HepG2 (cell line): ENCODE data around the gene NOG. TPM values are rescaled to one million over a fixed set of nuclear protein-coding genes. Genes with fewer than 3 reads are reported as not detected.

Experiments used
- ATAC-seq: fragments of 200-7000 bp; cut with Tn5 transposase; 3 replicates; pipeline ENCODE4 v1.9.1; 2020; ENCODE audit warnings: mild to moderate bottlenecking, moderate library complexity
- BruUV-seq: library from RNA; stranded (reverse); fragments of 400-500 nt; replicated peaks from 2 replicates; lab custom pipeline; 2021; lab: Mats Ljungman, UMichigan
- CTCF ChIA-PET: fragments of 300-600 bp; formaldehyde crosslinking; extraction: SDS; loops from one replicate; lab custom pipeline; 2021; ENCODE audit warnings: low total read pairs, inconsistent platforms, low intra/inter-chr PET ratio; lab: Yijun Ruan, JAX
- POLR2A ChIA-PET: fragments of 350-600 bp; sonication (Branson Sonifier 250); formaldehyde crosslinking; loops from one replicate; lab custom pipeline; 2020; ENCODE audit warnings: antibody characterized with exemption, inconsistent platforms; lab: Yijun Ruan, JAX
- DNase-seq: peaks from one replicate; pipeline ENCODE4 v3.0.0-alpha.2; 2015; ENCODE audit warnings: low spot score
- FAIRE-seq: peaks from 3 replicates; lab custom pipeline; 2011; peaks lifted over from hg19 to GRCh38; lab: Jason Lieb, UNC
- H2AFZ ChIP-seq: one replicate; pipeline ENCODE4 v1.6.1; 2011; ENCODE audit warnings: low read length, inconsistent platforms
- H3K27ac ChIP-seq: fragments of 300-600 bp; 3 replicates; pipeline ENCODE4 v1.8.0; 2011; ENCODE audit warnings: mixed run types, mild to moderate bottlenecking, mixed read lengths, low read length, inconsistent platforms; ENCODE audit not compliant: insufficient read depth; ENCODE audit errors: extremely low read length
- H3K27me3 ChIP-seq, 2 experiments: fragments of 200-600 bp in 1 of 2; 2 replicates in 1 of 2; 3 replicates in 1 of 2; pipeline versions ENCODE4 v1.6.0 to v1.8.0; 2011; ENCODE audit warnings: low read length in 2 of 2, mild to moderate bottlenecking in 2 of 2, moderate library complexity in 2 of 2, inconsistent platforms in 1 of 2; ENCODE audit not compliant: insufficient read depth in 2 of 2, control insufficient read depth in 1 of 2
- H3K36me3 ChIP-seq, 2 experiments: fragments of 200-600 bp in 1 of 2; replicated peaks in 1 of 2; 2 replicates in 1 of 2; 3 replicates in 1 of 2; pipeline versions ENCODE4 v1.5.1 to v1.8.0; 2011; ENCODE audit warnings: low read length in 2 of 2, inconsistent platforms in 1 of 2; ENCODE audit not compliant: insufficient read depth in 2 of 2, control insufficient read depth in 1 of 2
- H3K4me1 ChIP-seq: 2 replicates; pipeline ENCODE4 v1.5.1; 2012; ENCODE audit warnings: low read length, inconsistent platforms; ENCODE audit not compliant: insufficient read depth
- H3K4me2 ChIP-seq: 2 replicates; pipeline ENCODE4 v1.6.0; 2011; ENCODE audit warnings: low read depth, low read length, inconsistent platforms
- H3K4me3 ChIP-seq, 3 experiments: fragments of 200-600 bp in 1 of 3; sonication (generic), shearing (Covaris generic) in 1 of 3; replicated peaks in 1 of 3; 2 replicates each; pipeline ENCODE4 v1.5.1; 2011 to 2016; ENCODE audit warnings: low read length in 3 of 3, inconsistent platforms in 2 of 3, low read depth in 2 of 3, mild to moderate bottlenecking in 2 of 3, control low read depth in 1 of 3, mixed read lengths in 1 of 3; ENCODE audit not compliant: insufficient read depth in 1 of 3
- H3K79me2 ChIP-seq: one replicate; pipeline ENCODE4 v1.6.1; 2011; ENCODE audit warnings: low read length, inconsistent platforms; ENCODE audit not compliant: insufficient read depth
- H3K9ac ChIP-seq: 2 replicates; pipeline ENCODE4 v1.6.0; 2011; ENCODE audit warnings: mild to moderate bottlenecking, low read depth, low read length, inconsistent platforms; ENCODE audit not compliant: insufficient read depth
- H3K9me3 ChIP-seq: 2 replicates; pipeline ENCODE4 v1.5.1; 2012; ENCODE audit warnings: mild to moderate bottlenecking, low read length
- H4K20me1 ChIP-seq: 2 replicates; pipeline ENCODE4 v1.6.0; 2011; ENCODE audit warnings: inconsistent platforms, mild to moderate bottlenecking, low read length, moderate library complexity; ENCODE audit not compliant: insufficient read depth
- ELF3 ChIP-seq: IDR thresholded peaks from 2 replicates; pipeline ENCODE4 v1.6.1; 2016; ENCODE audit warnings: missing genetic modification reagents, missing compliant biosample characterization
- FOXA3 ChIP-seq: IDR thresholded peaks from 2 replicates; pipeline ENCODE4 v1.6.1; 2016; ENCODE audit warnings: missing genetic modification reagents, missing compliant biosample characterization
- LCORL ChIP-seq, 2 experiments: fragments of 450-650 bp in 1 of 2; sonication (generic) in 1 of 2; formaldehyde crosslinking in 1 of 2; IDR thresholded peaks; 2 replicates each; pipeline versions ENCODE4 v1.5.0 to v1.6.1; 2017 to 2020; ENCODE audit warnings: antibody characterized with exemption in 1 of 2, missing genetic modification reagents in 1 of 2
- RERE ChIP-seq: IDR thresholded peaks from 2 replicates; pipeline ENCODE4 v1.6.1; 2016; ENCODE audit warnings: low read depth, missing genetic modification reagents, missing compliant biosample characterization
- TEF ChIP-seq: sonication (generic); formaldehyde crosslinking; IDR thresholded peaks from 2 replicates; pipeline ENCODE4 v1.5.0; 2020; ENCODE audit warnings: missing genetic modification reagents
- THAP9 ChIP-seq: sonication (generic); formaldehyde crosslinking; IDR thresholded peaks from 2 replicates; pipeline ENCODE4; 2020; ENCODE audit warnings: missing genetic modification reagents, mild to moderate bottlenecking, borderline replicate concordance
- ZNF12 ChIP-seq: sonication (generic); formaldehyde crosslinking; IDR thresholded peaks from 2 replicates; pipeline ENCODE4 v1.5.0; 2020; ENCODE audit warnings: missing genetic modification reagents
- ZNF225 ChIP-seq: sonication (generic); formaldehyde crosslinking; IDR thresholded peaks from 2 replicates; pipeline ENCODE4 v1.4.0; 2020; ENCODE audit warnings: mild to moderate bottlenecking, missing genetic modification reagents
- WGBS: methylation state at CpG from one replicate; pipeline ENCODE4 v1.1.6; 2017; ENCODE audit warnings: low lambda C conversion rate; 5-methylcytosine and 5-hydroxymethylcytosine counted together
- in situ Hi-C: cut with HindIII; loops from 2 replicates; pipeline ENCODE4 v1.10.0; 2017; ENCODE audit warnings: low pct_unique_long_range_greater_than_20kb; ENCODE audit not compliant: extremely low pct_ligation_motif_present
- intact Hi-C: fragments of 100-400 bp; cut with micrococcal nuclease; formaldehyde crosslinking; loops from one replicate; pipeline ENCODE4 v1.10.0; 2022; ENCODE audit not compliant: unreplicated experiment
- polyA plus RNA-seq, 8 experiments: library from polyadenylated mRNA; depleted of rRNA in 3 of 8; stranded (reverse) in 7 of 8; unstranded in 1 of 8; fragments of >200 nt; fragmentation: Illumina TruSeq in 4 of 8; extraction: Trizol in 4 of 8; gene quantifications; 2 replicates each; pipeline versions ENCODE4 v1.2.1 to v1.2.3, GENCODE V29; 2011 to 2016; ENCODE audit warnings: low read depth in 4 of 8, missing spikeins in 1 of 8, mixed read lengths in 1 of 8; ENCODE audit not compliant: insufficient read depth in 1 of 8
- total RNA-seq, 5 experiments: library from RNA; depleted of rRNA; stranded (reverse); fragments of >200 nt; fragmentation: Illumina TruSeq; extraction: Trizol; gene quantifications; 2 replicates each; pipeline ENCODE4 v1.2.3, GENCODE V29; 2016; ENCODE audit warnings: low read depth in 1 of 5

NOG gene
- total and polyA plus RNA-seq, 2 of the 13 experiments (the other 11 are each of a cell fraction or from before 2014, with no cell fraction given), result not detected

- H4K20me1 ChIP-seq, result no peaks in the 10 kb centered on the region
- 14% methylated on average over 1 of the region's 1 CpG for WGBS
- intact Hi-C loops, result no loop called here
- no peaks in the 10 kb centered on the region for H3K36me3 ChIP-seq
- in situ Hi-C loops, result no loop called here
- no peaks in the 10 kb centered on the region for H3K79me2 ChIP-seq
- H3K9me3 ChIP-seq, result no peaks in the 10 kb centered on the region
- no TSS peak for BruUV-seq
- H3K27me3 ChIP-seq, result peaks cover 14 to 41% of the 10 kb centered on the region in 2 experiments; a peak in 4 of 5 replicates
- no peak overlapping the region for H3K9ac ChIP-seq
- no peak overlapping the region for H3K4me2 ChIP-seq
- no peak for FAIRE-seq
- no peak overlapping the region for H2AFZ ChIP-seq
- DNase-seq, result no peak
- H3K27ac ChIP-seq, result no peak overlapping the region
- TF ChIP-seq LCORL (IDR thresholded peaks at IDR 0.05) (no peak), LCORL (CRISPR knock-in tag; IDR thresholded peaks at IDR 0.05) (no peak), RERE (CRISPR knock-in tag) (no peak), ELF3 (no peak), ZNF12 (no peak), TEF (no peak), FOXA3 (CRISPR knock-in tag) (no peak), ZNF225 (CRISPR knock-in tag) (no peak), THAP9 (no peak)
- TF ChIP-seq, all 625 proteins: peak for 0
- ChIA-PET CTCF (no interaction called here), POLR2A (no interaction called here)
- ATAC-seq, result no peak
- Histone ChIP-seq H3K4me1 (no peaks in the 10 kb centered on the region), H3K4me3 (no peak overlapping the region)
Measured at GRCh38 chr17:56600256-56600655, 6.8 kb downstream of the NOG start.
